ENCODE data around the gene MOAP1. TPM values are rescaled to one million over a fixed set of nuclear protein-coding genes. Genes with fewer than 3 reads are reported as not detected.

MOAP1 gene, protein sequence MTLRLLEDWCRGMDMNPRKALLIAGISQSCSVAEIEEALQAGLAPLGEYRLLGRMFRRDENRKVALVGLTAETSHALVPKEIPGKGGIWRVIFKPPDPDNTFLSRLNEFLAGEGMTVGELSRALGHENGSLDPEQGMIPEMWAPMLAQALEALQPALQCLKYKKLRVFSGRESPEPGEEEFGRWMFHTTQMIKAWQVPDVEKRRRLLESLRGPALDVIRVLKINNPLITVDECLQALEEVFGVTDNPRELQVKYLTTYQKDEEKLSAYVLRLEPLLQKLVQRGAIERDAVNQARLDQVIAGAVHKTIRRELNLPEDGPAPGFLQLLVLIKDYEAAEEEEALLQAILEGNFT
- 7.4 and 8.0 TPM in 2 replicates for total RNA-seq

DNA sequence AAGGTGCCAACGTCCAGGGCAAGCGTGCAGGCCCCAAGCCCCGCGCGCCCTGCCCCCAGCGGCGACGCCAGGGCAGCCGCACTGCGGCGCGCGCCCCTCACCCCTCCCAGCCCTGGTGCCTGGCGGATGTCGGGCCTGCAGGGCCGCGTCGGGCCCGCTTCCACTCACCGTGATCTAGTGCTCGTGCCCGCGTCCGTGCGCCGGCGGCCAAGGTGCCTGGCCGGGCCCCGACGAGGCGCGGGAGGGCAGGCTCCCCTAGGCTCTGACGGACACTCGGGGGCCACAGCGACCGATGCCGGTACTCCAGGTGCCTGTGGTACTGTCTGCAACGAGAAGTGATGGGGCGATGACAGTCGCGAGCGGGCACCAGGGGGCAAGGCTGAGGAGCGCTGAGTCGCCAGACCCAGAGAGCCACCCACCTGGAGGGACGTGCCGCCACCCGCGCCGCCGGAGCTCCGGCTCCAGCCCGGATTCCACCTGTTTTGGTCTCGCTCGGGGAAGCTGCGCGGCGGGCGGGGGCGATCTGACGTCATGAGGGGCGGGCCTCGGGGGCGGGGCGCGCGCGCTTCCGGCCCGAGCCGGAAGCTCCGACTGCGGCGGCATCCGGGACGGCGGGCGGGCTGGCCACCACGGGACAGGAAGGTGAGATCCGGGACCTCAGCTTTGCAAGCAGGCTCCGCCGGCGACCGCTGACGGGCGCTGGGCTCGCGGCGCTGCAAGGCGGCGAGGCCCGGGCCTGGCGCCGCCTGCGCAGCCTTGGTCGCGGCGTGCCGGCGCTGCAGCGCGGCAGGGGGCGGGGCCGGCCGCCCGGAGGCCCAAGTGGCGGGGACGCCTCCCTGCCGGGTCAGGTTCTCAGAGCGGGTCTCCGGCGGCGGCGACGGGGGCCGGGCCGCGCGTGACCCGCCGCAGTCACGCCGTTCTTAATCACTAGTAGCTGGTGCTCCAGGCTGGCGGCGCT, at the start of gene MOAP1, which contains the start of gene LYSET:
TSS of gene MOAP1 (minus strand) at position 507 of the 958 bp plus-strand sequence. CDS start 655 bp downstream, outside the sequence.
TSS of gene LYSET (plus strand) at position 927 of the 958 bp plus-strand sequence. CDS start 89 bp downstream, outside the sequence.

DNA sequence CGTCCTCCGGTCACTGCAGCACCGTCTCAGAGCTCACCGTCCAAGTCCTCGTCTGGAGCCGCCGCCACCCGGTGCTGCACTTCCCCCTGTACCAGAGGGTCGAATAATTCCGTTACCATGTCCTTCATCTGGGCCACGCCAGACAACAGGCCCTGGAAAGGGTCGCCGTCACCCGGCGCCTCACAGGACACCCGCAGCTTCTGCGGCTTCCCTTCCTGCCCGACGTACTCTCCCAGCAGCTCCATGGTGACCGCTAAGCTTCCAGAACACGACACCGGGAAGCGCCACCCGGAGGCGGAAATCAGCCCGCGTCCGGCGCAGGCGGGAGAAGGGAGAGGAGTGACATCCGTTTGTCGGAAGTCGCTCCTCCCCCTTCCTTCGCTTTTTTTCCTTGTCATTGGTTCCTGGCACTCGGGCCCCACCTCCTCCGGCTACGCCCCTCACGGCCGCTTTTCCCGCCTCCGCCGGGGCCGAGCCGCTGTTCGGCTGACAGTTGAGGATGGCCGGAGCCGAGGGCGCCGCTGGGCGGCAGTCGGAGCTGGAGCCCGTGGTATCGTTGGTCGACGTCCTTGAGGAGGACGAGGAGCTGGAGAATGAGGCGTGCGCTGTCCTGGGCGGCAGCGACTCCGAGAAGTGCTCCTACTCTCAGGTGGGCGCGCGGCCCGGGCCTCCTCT, 22.2 kb upstream of the MOAP1 start, which contains the start of the genes GON7 and UBR7:
TSS of gene GON7 (minus strand) at position 273 of the 675 bp plus-strand sequence. CDS start at position 245, 28 bp downstream.
TSS of gene UBR7 (plus strand) at position 464 of the 675 bp plus-strand sequence. CDS start at position 500, 36 bp downstream.

Other genes with a start within 250 kb of the MOAP1 start
- 10.8 and 14.3 TPM in 2 replicates for gene ITPK1, start 69.0 kb downstream of the MOAP1 start, total RNA-seq
- gene LYSET, start 420 bp upstream of the MOAP1 start, total RNA-seq, result 5.5 and 5.7 TPM in 2 replicates
- gene GON7, start 22.2 kb upstream of the MOAP1 start, total RNA-seq, result 9.7 and 15.6 TPM in 2 replicates
- 26.9 and 28.4 TPM in 2 replicates for gene UBR7, start 22.4 kb upstream of the MOAP1 start, total RNA-seq
- 6.7 and 6.8 TPM in 2 replicates for gene BTBD7, start 148.1 kb upstream of the MOAP1 start, total RNA-seq
- not detected in 2 replicates for gene COX8C, start 162.3 kb upstream of the MOAP1 start, total RNA-seq
- not detected in 2 replicates for gene UNC79, start 246.0 kb upstream of the MOAP1 start, total RNA-seq

Data from bronchus fibroblast of lung (primary cell).